Coronary artery (tissue), 2 donors: ENCODE results near the gene JCHAIN.

Source experiments
- DNase-seq: peaks from one replicate; pipeline ENCODE4 v3.0.0-alpha.2; 2017; ENCODE audit warnings: low spot score
- H3K27ac ChIP-seq, 2 donors: fragments of 200-600 bp; sonication (generic); one replicate each; pipeline ENCODE4 v1.5.1; 2016 to 2019
- H3K4me3 ChIP-seq: fragments of 200-600 bp; sonication (generic); 2 replicates; pipeline ENCODE4 v1.5.1; 2016; ENCODE audit warnings: mild to moderate bottlenecking, moderate library complexity
- TF ChIP-seq, protein P1 (sequence below): fragments of 200-600 bp; sonication (generic); IDR thresholded peaks from one replicate; pipeline ENCODE4 v1.5.1; 2019; ENCODE audit warnings: antibody characterized with exemption

Gene JCHAIN

DNA sequence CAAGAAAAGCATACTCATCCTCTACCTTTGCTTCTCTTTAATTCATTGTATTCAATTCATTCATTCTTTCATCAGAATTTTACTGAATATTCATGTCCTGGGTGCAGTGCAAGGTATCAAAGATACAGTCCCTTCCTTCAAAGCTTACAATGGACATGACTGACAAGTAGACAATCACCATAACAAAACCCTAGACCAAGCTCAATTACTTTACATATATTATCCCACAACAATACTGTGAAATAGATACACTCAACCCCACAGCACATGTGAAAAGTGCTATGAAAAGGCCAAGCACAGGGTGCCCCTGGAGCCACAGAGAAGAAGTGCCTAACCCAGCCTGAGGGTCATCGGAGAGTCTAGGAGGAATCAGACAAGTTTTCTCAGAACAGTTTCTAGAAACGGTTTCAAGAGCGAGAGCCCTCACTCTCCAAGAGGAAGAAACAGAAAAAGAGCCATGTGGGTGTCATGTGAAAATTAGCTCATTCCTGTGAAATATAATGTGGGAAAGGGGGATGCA, 58.9 kb downstream of the JCHAIN start:
- no peak overlapping the region for H3K4me3 ChIP-seq
- H3K27ac ChIP-seq: no peak overlapping the region
- TF ChIP-seq, protein P1, sequence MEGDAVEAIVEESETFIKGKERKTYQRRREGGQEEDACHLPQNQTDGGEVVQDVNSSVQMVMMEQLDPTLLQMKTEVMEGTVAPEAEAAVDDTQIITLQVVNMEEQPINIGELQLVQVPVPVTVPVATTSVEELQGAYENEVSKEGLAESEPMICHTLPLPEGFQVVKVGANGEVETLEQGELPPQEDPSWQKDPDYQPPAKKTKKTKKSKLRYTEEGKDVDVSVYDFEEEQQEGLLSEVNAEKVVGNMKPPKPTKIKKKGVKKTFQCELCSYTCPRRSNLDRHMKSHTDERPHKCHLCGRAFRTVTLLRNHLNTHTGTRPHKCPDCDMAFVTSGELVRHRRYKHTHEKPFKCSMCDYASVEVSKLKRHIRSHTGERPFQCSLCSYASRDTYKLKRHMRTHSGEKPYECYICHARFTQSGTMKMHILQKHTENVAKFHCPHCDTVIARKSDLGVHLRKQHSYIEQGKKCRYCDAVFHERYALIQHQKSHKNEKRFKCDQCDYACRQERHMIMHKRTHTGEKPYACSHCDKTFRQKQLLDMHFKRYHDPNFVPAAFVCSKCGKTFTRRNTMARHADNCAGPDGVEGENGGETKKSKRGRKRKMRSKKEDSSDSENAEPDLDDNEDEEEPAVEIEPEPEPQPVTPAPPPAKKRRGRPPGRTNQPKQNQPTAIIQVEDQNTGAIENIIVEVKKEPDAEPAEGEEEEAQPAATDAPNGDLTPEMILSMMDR: no peak
- no peak for DNase-seq

DNA sequence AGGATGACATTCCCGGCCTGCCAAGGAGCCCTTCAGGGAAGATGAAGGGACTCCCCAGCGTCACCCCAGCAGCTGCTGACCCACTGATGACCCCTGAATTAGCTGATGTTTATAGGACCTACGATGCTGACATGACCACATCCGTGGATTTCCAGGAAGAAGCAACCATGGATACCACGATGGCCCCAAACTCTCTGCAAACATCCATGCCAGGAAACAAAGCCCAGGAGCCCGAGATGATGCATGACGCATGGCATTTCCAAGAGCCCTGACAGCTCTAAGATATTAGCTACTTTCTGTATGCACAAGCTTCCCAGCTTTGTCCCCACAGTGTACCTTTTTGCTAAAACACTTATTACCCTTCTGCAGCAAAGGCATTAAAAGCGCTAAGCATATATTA, 59.8 kb downstream of the JCHAIN start:
- TF ChIP-seq, protein P1: no peak
- DNase-seq: no peak
- no peak overlapping the region for H3K4me3 ChIP-seq
- no peak overlapping the region for H3K27ac ChIP-seq
